Keratinocyte (primary cell): Measurements from ENCODE around the gene ARRB1.

ENCODE experiments used
- EZH2 ChIP-seq: IDR thresholded peaks from one replicate; pipeline ENCODE4 v1.6.1; 2012; ENCODE audit warnings: inconsistent platforms, mild to moderate bottlenecking, low read length, moderate library complexity
- TF ChIP-seq, protein P1 (sequence below), 3 experiments: IDR thresholded peaks in 1 of 3; conservative IDR thresholded peaks in 1 of 3; optimal IDR thresholded peaks in 1 of 3; 2 replicates in 2 of 3; 3 replicates in 1 of 3; pipeline versions ENCODE3 to v1.5.1; 2011; ENCODE audit warnings: low read length in 3 of 3, mild to moderate bottlenecking in 3 of 3, moderate library complexity in 2 of 3, control low read depth in 1 of 3, inconsistent platforms in 1 of 3; ENCODE audit not compliant: insufficient read depth in 2 of 3; ENCODE audit errors: extremely low read depth in 1 of 3

- TF ChIP-seq, protein P1, sequence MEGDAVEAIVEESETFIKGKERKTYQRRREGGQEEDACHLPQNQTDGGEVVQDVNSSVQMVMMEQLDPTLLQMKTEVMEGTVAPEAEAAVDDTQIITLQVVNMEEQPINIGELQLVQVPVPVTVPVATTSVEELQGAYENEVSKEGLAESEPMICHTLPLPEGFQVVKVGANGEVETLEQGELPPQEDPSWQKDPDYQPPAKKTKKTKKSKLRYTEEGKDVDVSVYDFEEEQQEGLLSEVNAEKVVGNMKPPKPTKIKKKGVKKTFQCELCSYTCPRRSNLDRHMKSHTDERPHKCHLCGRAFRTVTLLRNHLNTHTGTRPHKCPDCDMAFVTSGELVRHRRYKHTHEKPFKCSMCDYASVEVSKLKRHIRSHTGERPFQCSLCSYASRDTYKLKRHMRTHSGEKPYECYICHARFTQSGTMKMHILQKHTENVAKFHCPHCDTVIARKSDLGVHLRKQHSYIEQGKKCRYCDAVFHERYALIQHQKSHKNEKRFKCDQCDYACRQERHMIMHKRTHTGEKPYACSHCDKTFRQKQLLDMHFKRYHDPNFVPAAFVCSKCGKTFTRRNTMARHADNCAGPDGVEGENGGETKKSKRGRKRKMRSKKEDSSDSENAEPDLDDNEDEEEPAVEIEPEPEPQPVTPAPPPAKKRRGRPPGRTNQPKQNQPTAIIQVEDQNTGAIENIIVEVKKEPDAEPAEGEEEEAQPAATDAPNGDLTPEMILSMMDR (optimal IDR thresholded peaks at IDR 0.05 in 1 of 3, IDR thresholded peaks at IDR 0.05 in 1 of 3, conservative IDR thresholded peaks at IDR 0.05 in 1 of 3; ENCODE audit: extremely low read depth in 1 of 3, insufficient read depth in 2 of 3, low read length in 3 of 3) = no peak
- TF ChIP-seq EZH2 = no peak
Measured at GRCh38 chr11:75342966-75343870, 8.2 kb downstream of the ARRB1 start.
